ENCODE measurements around the gene C10orf62.

- TF ChIP-seq, protein P1, sequence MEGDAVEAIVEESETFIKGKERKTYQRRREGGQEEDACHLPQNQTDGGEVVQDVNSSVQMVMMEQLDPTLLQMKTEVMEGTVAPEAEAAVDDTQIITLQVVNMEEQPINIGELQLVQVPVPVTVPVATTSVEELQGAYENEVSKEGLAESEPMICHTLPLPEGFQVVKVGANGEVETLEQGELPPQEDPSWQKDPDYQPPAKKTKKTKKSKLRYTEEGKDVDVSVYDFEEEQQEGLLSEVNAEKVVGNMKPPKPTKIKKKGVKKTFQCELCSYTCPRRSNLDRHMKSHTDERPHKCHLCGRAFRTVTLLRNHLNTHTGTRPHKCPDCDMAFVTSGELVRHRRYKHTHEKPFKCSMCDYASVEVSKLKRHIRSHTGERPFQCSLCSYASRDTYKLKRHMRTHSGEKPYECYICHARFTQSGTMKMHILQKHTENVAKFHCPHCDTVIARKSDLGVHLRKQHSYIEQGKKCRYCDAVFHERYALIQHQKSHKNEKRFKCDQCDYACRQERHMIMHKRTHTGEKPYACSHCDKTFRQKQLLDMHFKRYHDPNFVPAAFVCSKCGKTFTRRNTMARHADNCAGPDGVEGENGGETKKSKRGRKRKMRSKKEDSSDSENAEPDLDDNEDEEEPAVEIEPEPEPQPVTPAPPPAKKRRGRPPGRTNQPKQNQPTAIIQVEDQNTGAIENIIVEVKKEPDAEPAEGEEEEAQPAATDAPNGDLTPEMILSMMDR (IDR thresholded peaks at IDR 0.05; ENCODE audit: insufficient read depth, low read length): no peak
- TF ChIP-seq POLR2AphosphoS5 (IDR thresholded peaks at IDR 0.05; ENCODE audit: low read depth) (no peak), REST (IDR thresholded peaks at IDR 0.05; ENCODE audit: insufficient replicate concordance, low read depth) (no peak)
Observed at GRCh38 chr10:97597778-97598177, 8.3 kb downstream of the C10orf62 start.
